Adipose tissue (tissue), 3 donors: ENCODE data around the gene ZNF317. TPM values are rescaled to one million over a fixed set of nuclear protein-coding genes. Genes with fewer than 3 reads are reported as not detected.
"Not testable (repeated sequence)": the region's sequence is repeated elsewhere in the genome, so short reads cannot be mapped to it uniquely, and the experiment has no call there.

ENCODE experiments used
- H3K27ac ChIP-seq: one replicate; pipeline ENCODE4 v1.5.1; 2013; ENCODE audit warnings: low read depth, low read length
- WGBS, 3 donors: extraction: QIAGEN DNeasy Blood & Tissue Kit; methylation state at CpG; one replicate each; pipeline ENCODE4 v1.1.7; 2013; 5-methylcytosine and 5-hydroxymethylcytosine counted together
- polyA plus RNA-seq, 3 donors: library from polyadenylated mRNA; stranded (reverse); fragments of 200-250 nt; gene quantifications; one replicate each; pipeline ENCODE4 v1.2.3, GENCODE V29; 2013
- donor health status: healthy with polysubstance abuse.
- donor health status: Bipolar disorder and iron deficiency.
- donor health status: healthy.

ZNF317 gene
- polyA plus RNA-seq, 3 donors: 12.4 to 18.8 (median 14.6) TPM

DNA sequence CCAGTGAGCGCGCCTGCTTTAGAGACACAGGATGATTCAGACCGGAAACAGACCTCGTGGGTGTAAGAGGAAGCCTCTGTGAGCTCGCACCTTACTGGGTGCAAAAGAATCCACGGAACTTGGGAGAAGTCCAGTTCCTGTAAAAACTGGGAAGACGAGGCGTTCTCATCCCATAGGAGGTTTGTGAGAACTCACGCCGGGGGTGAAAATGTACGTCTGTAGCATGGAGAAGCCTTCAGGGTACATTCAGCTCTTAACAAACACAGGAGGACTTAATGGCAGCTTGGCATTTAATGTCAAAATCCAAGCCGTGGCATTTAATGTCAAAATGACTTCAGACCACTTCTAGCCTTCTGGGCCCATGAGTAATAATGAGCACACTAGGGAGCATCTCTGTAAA lies 21.2 kb downstream of the ZNF317 start:
- WGBS, 3 donors: 97 to 98% (median 98%) methylated on average over 12 of the region's 12 CpGs
- H3K27ac ChIP-seq: no peak overlapping the region

DNA sequence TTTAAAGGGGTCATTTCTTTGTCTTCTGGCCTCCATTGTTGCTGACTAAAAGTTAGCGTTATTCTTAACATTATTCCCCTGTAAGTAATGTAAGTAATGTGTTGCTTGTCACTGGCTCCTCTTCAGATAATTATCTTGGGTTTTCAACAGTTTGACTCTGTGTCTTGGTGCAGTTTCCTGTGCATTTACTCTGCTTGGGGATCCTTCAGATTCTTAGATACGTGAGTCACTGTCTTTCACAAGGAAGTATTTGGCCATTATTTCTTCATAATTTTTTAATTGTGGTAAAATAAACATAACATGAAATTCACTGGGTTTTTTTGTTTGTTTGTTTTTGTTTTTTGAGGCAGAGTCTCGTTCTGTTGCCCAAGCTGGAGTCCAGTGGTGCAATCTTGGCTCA lies 25.1 kb downstream of the ZNF317 start:
- H3K27ac ChIP-seq: no peak overlapping the region
- WGBS, 3 donors: 89 to 99% (median 91%) methylated on average over 3 of the region's 3 CpGs

DNA sequence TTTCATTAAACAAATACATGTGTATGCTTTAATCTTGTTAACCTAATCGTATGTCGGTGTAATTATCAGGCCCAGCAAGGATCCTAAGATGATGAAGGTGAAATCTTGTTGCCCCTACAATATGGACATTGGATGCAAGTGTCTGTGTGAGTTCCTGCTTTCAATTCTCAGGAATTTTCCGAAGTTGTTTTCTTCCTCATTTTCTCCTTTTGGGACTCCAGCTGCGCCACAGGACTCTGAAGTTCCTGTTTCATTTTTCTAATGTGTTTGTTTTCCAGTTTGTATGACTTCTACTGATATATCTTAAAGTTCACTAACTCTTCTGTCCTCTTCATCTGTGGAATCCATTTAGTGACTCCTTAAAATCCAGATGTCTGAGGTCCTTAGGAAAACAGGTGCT lies 26.6 kb downstream of the ZNF317 start:
- no peak overlapping the region for H3K27ac ChIP-seq
- 76 to 91% (median 84%) methylated on average over 4 of the region's 4 CpGs for WGBS, 3 donors

DNA sequence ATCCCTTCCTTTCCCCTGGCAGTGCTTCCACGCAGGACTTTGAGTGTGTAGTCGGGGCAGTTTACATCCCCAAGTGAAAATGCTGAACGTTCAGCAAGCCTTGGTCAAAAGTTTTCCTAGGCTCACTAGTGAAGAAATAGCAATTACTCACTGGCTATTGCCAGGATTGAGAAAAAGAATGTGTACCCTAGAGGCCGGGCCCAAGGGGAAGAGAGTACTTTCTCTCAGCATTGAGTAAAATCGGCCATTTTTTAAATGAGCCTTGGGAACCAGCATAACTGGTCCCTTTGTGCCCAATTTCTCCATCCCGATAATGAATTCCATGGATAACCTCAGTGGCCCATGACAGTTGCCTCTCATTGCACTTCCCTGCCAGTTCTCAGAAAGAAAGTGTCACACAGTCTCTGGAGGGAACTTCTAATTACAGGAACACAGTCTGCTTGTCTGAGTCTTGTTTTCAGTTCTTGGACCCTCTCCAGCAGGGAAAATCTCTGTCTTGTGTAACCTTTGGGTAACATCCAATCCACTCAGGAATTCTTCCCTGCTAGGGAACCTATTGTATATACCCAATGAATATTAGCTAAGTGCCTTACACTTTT lies 31.3 kb downstream of the ZNF317 start:
- H3K27ac ChIP-seq: no peak overlapping the region
- 54 to 87% (median 68%) methylated on average over 6 of the region's 6 CpGs for WGBS, 3 donors

DNA sequence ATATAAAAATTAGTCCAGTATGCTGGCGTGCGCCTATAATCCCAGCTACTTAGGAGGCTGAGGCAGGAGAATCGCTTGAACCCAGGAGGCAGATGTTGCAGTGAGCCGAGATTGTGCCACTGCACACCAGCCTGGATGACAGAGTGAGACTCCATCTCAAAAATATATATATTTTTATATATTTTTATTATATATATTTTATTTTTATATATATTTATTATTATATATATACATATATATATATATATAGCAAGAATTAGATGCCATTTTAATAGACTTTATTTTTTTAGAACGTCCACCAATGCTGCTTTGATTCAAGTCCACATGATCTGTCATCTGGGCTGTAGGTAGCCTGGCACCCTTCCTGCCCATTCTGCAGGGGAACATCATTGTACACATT lies 35.1 kb downstream of the ZNF317 start:
- no peak overlapping the region for H3K27ac ChIP-seq
- WGBS, 3 donors: 85 to 96% (median 92%) methylated on average over 5 of the region's 5 CpGs

DNA sequence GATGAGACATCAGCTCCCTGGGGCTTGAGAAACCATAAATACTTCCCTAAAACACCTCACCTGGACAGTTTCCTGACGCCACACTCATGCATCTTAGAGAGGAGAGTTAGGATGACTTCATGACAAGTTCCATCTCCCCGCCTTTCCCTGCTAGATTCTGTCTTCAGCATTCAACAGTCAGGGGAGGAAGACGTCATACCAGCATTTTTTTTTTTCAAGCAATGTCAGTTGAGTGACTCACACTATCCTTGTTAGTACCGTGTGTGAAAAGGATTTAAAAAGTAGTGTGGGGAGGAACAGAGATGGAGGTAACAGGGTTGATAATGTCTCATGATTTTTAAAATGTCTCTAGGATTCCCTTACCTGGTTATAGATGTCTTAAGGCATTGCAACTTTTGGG lies 38.7 kb downstream of the ZNF317 start, which contains the start of gene OR7D2:
OR7D2 (plus strand) TSS at position 79 of the 400 bp plus-strand sequence. CDS start 6,803 bp downstream, outside the sequence.
- no peak within 1 kb of the TSS for H3K27ac ChIP-seq
- WGBS, 3 donors: 56 to 70% (median 58%) methylated on average over 4 of the region's 4 CpGs

DNA sequence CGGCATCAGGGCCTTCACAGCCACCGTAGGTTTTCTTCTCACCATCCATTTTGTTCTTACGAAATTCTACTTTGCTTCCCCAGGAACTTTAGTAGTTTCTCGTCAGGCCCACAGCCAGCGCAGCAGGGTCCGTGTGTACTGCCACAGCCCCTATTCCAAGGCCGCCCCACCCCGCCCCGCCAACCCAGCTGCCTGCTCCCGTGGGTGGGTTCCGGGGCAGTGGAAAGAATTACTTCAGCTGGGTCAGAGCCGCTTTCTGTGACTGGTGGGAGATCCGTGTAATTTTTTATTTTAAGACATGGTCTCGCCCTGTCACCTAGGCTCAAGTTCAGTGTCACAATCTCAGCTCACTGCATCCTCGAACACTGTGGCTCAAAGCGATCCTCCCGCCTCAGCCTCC lies 42.8 kb downstream of the ZNF317 start:
- H3K27ac ChIP-seq: no peak overlapping the region
- whole genome bisulfite sequencing, 3 donors: 90 to 94% (median 93%) methylated on average over 17 of the region's 17 CpGs

DNA sequence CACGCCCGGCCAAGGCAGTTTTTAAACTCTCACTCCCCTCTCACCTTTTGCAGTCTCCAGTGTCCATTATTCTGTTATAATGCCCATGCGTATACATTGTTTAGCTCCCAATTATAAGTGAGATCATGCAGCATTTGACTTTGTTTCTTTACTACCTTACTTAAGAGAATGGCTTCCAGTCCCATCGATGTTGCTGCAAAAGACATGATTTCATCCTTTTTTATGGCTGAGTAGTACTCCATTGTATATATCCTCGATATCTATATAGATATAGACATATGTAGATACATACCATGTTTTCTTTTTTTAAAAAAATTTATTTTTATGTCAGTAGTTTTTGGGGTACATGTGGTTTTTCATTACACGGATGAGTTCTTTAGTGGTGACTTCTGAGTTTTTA lies 47.0 kb downstream of the ZNF317 start:
- no peak overlapping the region for H3K27ac ChIP-seq
- WGBS, 3 donors: 72 to 85% (median 72%) methylated on average over 6 of the region's 6 CpGs

DNA sequence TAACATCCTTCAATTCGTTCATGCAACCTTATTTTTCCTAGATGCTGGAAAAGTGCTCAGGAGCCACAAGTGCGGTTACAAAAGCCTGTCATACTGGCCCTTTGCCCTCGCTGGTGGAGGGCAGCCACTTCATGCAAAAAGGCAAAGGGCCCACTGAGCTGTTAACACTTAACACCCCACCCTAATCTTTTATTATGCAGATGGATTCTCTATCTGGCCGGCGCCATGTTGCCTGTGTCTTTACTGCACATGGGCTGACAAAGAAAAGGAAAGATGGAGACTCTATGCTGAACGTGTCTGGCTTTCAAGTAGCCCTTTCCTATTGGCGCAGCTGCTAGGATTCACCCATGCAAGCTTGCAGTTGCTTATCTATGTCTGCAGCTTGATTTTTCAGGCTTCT lies 49.3 kb downstream of the ZNF317 start:
- H3K27ac ChIP-seq: no peak overlapping the region
- 61 to 82% (median 63%) methylated on average over 7 of the region's 7 CpGs for WGBS, 3 donors

DNA sequence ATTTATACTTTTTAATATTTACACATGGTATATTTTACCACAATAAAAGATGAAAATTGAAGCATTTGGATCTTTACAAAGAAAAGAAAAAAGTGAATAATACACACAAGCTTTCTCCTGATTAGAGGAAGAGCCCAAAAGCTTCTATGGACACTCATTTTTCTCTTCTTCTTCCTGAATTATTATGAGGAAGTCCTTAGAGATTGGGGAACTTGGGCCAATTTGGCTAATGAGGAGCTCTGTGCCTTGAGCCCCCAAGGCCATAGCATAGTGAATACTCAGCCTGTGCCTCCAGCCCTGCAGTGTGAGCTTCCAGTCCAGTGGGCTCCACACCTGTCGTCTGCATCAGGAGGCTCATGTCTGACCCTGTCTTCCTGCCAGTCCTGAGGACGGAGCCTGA lies 57.8 kb downstream of the ZNF317 start:
- H3K27ac ChIP-seq: not testable (repeated sequence)
- WGBS, 3 donors: 58 to 80% (median 77%) methylated on average over 1 to 2 of the region's 2 CpGs

DNA sequence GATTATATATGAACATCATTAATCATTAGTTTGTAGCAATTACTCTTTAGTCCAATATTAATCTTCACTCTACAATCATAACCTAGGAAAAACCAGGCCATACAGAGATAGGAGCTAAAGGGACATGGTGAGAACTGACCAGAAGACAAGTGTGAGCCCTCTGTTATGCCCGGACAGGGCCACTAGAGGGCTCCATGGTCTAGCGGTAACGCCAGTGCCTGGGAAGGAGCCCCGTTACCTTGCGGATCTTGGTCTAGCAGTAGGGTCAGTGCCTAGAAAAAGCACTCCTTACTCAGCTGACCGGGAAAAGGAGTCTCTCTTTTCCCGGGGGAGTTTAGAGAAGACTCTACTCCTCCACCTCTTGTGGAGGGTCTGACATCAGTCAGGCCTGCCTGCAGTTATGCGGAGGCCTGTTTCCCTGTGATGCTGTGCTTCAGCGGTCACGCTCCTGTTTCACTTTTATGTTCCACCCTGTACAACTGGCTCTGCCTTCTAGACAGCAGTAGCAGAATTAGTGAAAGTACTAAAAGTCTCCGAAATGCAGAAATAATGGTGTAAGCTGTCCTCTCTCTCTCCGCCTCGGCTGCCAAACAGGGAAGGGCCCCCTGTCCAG lies 65.4 kb downstream of the ZNF317 start:
- 26 to 31% (median 31%) methylated on average over 13 of the region's 13 CpGs for WGBS, 3 donors
- H3K27ac ChIP-seq: no peak overlapping the region

Other genes starting within 250 kb of the ZNF317 start
- gene MUC16, start 130.0 kb upstream of the ZNF317 start, polyA plus RNA-seq: 1 to 10 TPM in 1 of 3 donors, under 1 TPM in 2; 0.03 to 3.3 (median 0.90) TPM
- gene OR1M1, start 53.3 kb upstream of the ZNF317 start, polyA plus RNA-seq: not detected
- not detected for gene OR7G2, start 32.9 kb upstream of the ZNF317 start, polyA plus RNA-seq
- not detected for gene OR7G1, start 24.6 kb upstream of the ZNF317 start, polyA plus RNA-seq
- not detected for gene OR7G3, start 13.4 kb upstream of the ZNF317 start, polyA plus RNA-seq
- under 1 TPM; 0.03 to 0.11 (median 0.07) TPM for gene OR7D2, start 38.6 kb downstream of the ZNF317 start, polyA plus RNA-seq
- gene OR7D4, start 79.2 kb downstream of the ZNF317 start, polyA plus RNA-seq: not detected
- not detected for gene OR7E24, start 110.5 kb downstream of the ZNF317 start, polyA plus RNA-seq
- 1 to 10 TPM in 2 of 3 donors, under 1 TPM in 1; 0.34 to 1.8 (median 1.4) TPM for gene ZNF699, start 169.4 kb downstream of the ZNF317 start, polyA plus RNA-seq
- 10 to 100 TPM in 1 of 3 donors, 1 to 10 TPM in 2; 5.6 to 12.1 (median 6.2) TPM for gene ZNF559, start 183.8 kb downstream of the ZNF317 start, polyA plus RNA-seq
- under 1 TPM; 0.56 to 0.97 (median 0.89) TPM for gene ZNF177, start 222.6 kb downstream of the ZNF317 start, polyA plus RNA-seq